ENCODE measurements around the gene PIK3CA. TPM values are rescaled to one million over a fixed set of nuclear protein-coding genes. Genes with fewer than 3 reads are reported as not detected.
"Not testable (repeated sequence)": the region's sequence is repeated elsewhere in the genome, so short reads cannot be mapped to it uniquely, and the experiment has no call there.

The PIK3CA gene
- total RNA-seq, 1 experiment from 2014 or later: 17.9 TPM

GRCh38 chr3:179265092-179265491, 116.9 kb downstream of the PIK3CA start:
- no peaks in the 10 kb centered on the region for H3K27me3 ChIP-seq
- H3K4me3 ChIP-seq: no peak overlapping the region
- no peak for DNase-seq
- H3K36me3 ChIP-seq: no peaks in the 10 kb centered on the region
- peaks cover 10% of the 10 kb centered on the region for H3K9me3 ChIP-seq

GRCh38 chr3:179265875-179266274, 117.7 kb downstream of the PIK3CA start:
- no peak for DNase-seq
- Histone ChIP-seq H3K9me3 (peaks cover 4% of the 10 kb centered on the region; the same call in 1 of the 2 replicates), H3K27me3 (no peaks in the 10 kb centered on the region), H3K36me3 (no peaks in the 10 kb centered on the region), H3K4me3 (no peak overlapping the region)

GRCh38 chr3:179266701-179267211, 118.6 kb downstream of the PIK3CA start:
- Histone ChIP-seq H3K4me3 (no peak overlapping the region), H3K36me3 (no peaks in the 10 kb centered on the region), H3K9me3 (0 out of 2 replicates have a peak, but pooled peaks cover 3% of the 10 kb centered on the region), H3K27me3 (no peaks in the 10 kb centered on the region)
- DNase-seq: no peak

GRCh38 chr3:179268400-179269051, 120.4 kb downstream of the PIK3CA start:
- Histone ChIP-seq H3K4me3 (no peak overlapping the region), H3K27me3 (no peaks in the 10 kb centered on the region), H3K36me3 (no peaks in the 10 kb centered on the region), H3K9me3 (no peaks in the 10 kb centered on the region)
- DNase-seq: no peak

GRCh38 chr3:179269152-179269707, 121.1 kb downstream of the PIK3CA start:
- Histone ChIP-seq H3K36me3 (no peaks in the 10 kb centered on the region), H3K9me3 (no peaks in the 10 kb centered on the region), H3K27me3 (no peaks in the 10 kb centered on the region), H3K4me3 (no peak overlapping the region)
- no peak for DNase-seq

GRCh38 chr3:179272385-179272784, 124.2 kb downstream of the PIK3CA start:
- Histone ChIP-seq H3K36me3 (no peaks in the 10 kb centered on the region), H3K27me3 (no peaks in the 10 kb centered on the region), H3K9me3 (no peaks in the 10 kb centered on the region), H3K4me3 (no peak overlapping the region)
- DNase-seq: peak; percentile 8

- H3K9me3 ChIP-seq, DNase-seq, H3K4me3 ChIP-seq, H3K36me3 ChIP-seq, H3K27me3 ChIP-seq: not testable (repeated sequence)
Observed at GRCh38 chr3:179274434-179274833, 126.3 kb downstream of the PIK3CA start.

GRCh38 chr3:179276001-179276400, 127.8 kb downstream of the PIK3CA start:
- Histone ChIP-seq H3K27me3 (no peaks in the 10 kb centered on the region), H3K9me3 (no peaks in the 10 kb centered on the region), H3K36me3 (no peaks in the 10 kb centered on the region), H3K4me3 (no peak overlapping the region)
- DNase-seq: no peak

GRCh38 chr3:179276743-179277142, 128.6 kb downstream of the PIK3CA start:
- Histone ChIP-seq H3K27me3 (no peaks in the 10 kb centered on the region), H3K4me3 (no peak overlapping the region), H3K9me3 (no peaks in the 10 kb centered on the region), H3K36me3 (no peaks in the 10 kb centered on the region)
- DNase-seq: no peak

GRCh38 chr3:179278151-179278550, 130.0 kb downstream of the PIK3CA start:
- peaks cover 7% of the 10 kb centered on the region for H3K27me3 ChIP-seq
- no peaks in the 10 kb centered on the region for H3K36me3 ChIP-seq
- no peaks in the 10 kb centered on the region for H3K9me3 ChIP-seq
- DNase-seq: no peak
- no peak overlapping the region for H3K4me3 ChIP-seq

- DNase-seq: no peak
- H3K27me3 ChIP-seq: peaks cover 13% of the 10 kb centered on the region
- no peak overlapping the region for H3K4me3 ChIP-seq
- no peaks in the 10 kb centered on the region for H3K9me3 ChIP-seq
- H3K36me3 ChIP-seq: no peaks in the 10 kb centered on the region
Observed at GRCh38 chr3:179278932-179279693, 131.0 kb downstream of the PIK3CA start.

- no peak for DNase-seq
- H3K9me3 ChIP-seq: no peaks in the 10 kb centered on the region
- H3K4me3 ChIP-seq: no peak overlapping the region
- H3K27me3 ChIP-seq: peaks cover 17% of the 10 kb centered on the region
- no peaks in the 10 kb centered on the region for H3K36me3 ChIP-seq
Observed at GRCh38 chr3:179279837-179280236, 131.7 kb downstream of the PIK3CA start.

- H3K4me3 ChIP-seq: no peak overlapping the region
- H3K36me3 ChIP-seq: no peaks in the 10 kb centered on the region
- H3K27me3 ChIP-seq: peaks cover 17% of the 10 kb centered on the region
- DNase-seq: no peak
- no peaks in the 10 kb centered on the region for H3K9me3 ChIP-seq
Observed at GRCh38 chr3:179281825-179282224, 133.7 kb downstream of the PIK3CA start.

GRCh38 chr3:179286331-179286730, 138.2 kb downstream of the PIK3CA start:
- no peak overlapping the region for H3K4me3 ChIP-seq
- H3K9me3 ChIP-seq: no peaks in the 10 kb centered on the region
- no peaks in the 10 kb centered on the region for H3K36me3 ChIP-seq
- H3K27me3 ChIP-seq: peaks cover 17% of the 10 kb centered on the region
- DNase-seq: no peak

GRCh38 chr3:179288845-179289244, 140.7 kb downstream of the PIK3CA start:
- Histone ChIP-seq H3K36me3 (no peaks in the 10 kb centered on the region), H3K27me3 (peaks cover 11% of the 10 kb centered on the region; the same call in 1 of the 2 replicates), H3K4me3 (no peak overlapping the region), H3K9me3 (no peaks in the 10 kb centered on the region)
- DNase-seq: no peak

- Histone ChIP-seq H3K9me3 (no peaks in the 10 kb centered on the region), H3K4me3 (no peak overlapping the region), H3K27me3 (peaks cover 7% of the 10 kb centered on the region; the same call in 1 of the 2 replicates), H3K36me3 (no peaks in the 10 kb centered on the region)
- DNase-seq: no peak
Observed at GRCh38 chr3:179289295-179289694, 141.1 kb downstream of the PIK3CA start.
